Measurements from ENCODE around the gene RIBC2. TPM values are rescaled to one million over a fixed set of nuclear protein-coding genes. Genes with fewer than 3 reads are reported as not detected.

Gene RIBC2
- total RNA-seq, 1 experiment from 2014 or later, result 2.7 TPM

GRCh38 chr22:45389546-45389945 is 23.9 kb upstream of the RIBC2 start:
- TF ChIP-seq EZH2phosphoT487 (IDR thresholded peaks at IDR 0.05; ENCODE audit: borderline replicate concordance, low read length) (no peak), EZH2 (IDR thresholded peaks at IDR 0.05; ENCODE audit: low read length, unreplicated experiment) (no peak)
- TF ChIP-seq, protein P1, sequence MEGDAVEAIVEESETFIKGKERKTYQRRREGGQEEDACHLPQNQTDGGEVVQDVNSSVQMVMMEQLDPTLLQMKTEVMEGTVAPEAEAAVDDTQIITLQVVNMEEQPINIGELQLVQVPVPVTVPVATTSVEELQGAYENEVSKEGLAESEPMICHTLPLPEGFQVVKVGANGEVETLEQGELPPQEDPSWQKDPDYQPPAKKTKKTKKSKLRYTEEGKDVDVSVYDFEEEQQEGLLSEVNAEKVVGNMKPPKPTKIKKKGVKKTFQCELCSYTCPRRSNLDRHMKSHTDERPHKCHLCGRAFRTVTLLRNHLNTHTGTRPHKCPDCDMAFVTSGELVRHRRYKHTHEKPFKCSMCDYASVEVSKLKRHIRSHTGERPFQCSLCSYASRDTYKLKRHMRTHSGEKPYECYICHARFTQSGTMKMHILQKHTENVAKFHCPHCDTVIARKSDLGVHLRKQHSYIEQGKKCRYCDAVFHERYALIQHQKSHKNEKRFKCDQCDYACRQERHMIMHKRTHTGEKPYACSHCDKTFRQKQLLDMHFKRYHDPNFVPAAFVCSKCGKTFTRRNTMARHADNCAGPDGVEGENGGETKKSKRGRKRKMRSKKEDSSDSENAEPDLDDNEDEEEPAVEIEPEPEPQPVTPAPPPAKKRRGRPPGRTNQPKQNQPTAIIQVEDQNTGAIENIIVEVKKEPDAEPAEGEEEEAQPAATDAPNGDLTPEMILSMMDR (conservative IDR thresholded peaks at IDR 0.05; ENCODE audit: low read depth, low read length), result no peak
- CTCF ChIA-PET, result no interaction called here

DNA sequence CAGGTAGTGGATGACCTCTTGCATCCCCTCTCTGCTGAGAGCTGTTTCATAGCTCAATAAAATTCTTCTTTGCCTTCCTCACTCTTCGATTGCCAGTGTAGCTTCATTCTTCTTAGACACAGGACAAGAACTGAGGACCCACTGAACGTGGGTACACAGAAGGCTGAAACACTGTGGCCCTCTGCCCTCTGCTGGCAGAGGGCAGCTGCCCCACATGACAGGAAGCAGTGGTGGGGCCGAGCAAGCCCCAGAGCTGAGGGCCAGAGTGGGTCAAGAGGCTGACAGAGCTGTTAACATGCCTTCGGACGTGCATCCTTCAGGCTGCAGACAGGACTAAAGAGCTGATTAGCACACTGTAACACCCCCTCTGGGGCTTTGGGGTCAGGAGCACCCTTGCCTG is 15.7 kb upstream of the RIBC2 start:
- DNase-seq (peak; percentile 5), ATAC-seq (no peak)
- Histone ChIP-seq H3K27me3 (ENCODE audit: low read length) (no peaks in the 10 kb centered on the region), H3K9ac (ENCODE audit: low read length) (no peak overlapping the region), H3F3A (ENCODE audit: low read length, unreplicated experiment) (no peaks in the 10 kb centered on the region), H3K27ac (ENCODE audit: low read length) (no peak overlapping the region), H3K36me3 (ENCODE audit: low read depth, low read length) (no peaks in the 10 kb centered on the region), H2AFZ (ENCODE audit: low read length) (no peak overlapping the region), H3K79me2 (ENCODE audit: low read length) (no peaks in the 10 kb centered on the region), H3K4me3 (ENCODE audit: low read length) (no peak overlapping the region), H3K9me3 (ENCODE audit: low read length) (no peaks in the 10 kb centered on the region), H3K4me2 (ENCODE audit: low read length) (no peak overlapping the region), H3K9me2 (replicated peaks; ENCODE audit: low read length) (no peaks in the 10 kb centered on the region), H3K4me1 (ENCODE audit: insufficient read depth, low read length) (no peaks in the 10 kb centered on the region), H4K20me1 (ENCODE audit: low read length) (no peaks in the 10 kb centered on the region)
- CTCF ChIA-PET, result no interaction called here
- TF ChIP-seq EZH2 (IDR thresholded peaks at IDR 0.05; ENCODE audit: low read length, unreplicated experiment), result no peak
- TF ChIP-seq, protein P1 (conservative IDR thresholded peaks at IDR 0.05; ENCODE audit: low read depth, low read length), result peak; percentile 27; the same call in 1 of the 2 replicates
- intact Hi-C loops (cut with micrococcal nuclease), result no loop called here
- no TSS peak for BruUV-seq (replicated peaks)
- POLR2A ChIA-PET (ENCODE audit: unreplicated experiment), result no interaction called here

More at GRCh38 chr22:45389546-45389945, 23.9 kb upstream of the RIBC2 start:
- intact Hi-C loops (cut with micrococcal nuclease), result no loop called here
- Histone ChIP-seq H3K9me3 (ENCODE audit: low read length) (no peaks in the 10 kb centered on the region), H4K20me1 (ENCODE audit: low read length) (no peaks in the 10 kb centered on the region), H3K36me3 (ENCODE audit: low read depth, low read length) (no peaks in the 10 kb centered on the region), H3K9me2 (replicated peaks; ENCODE audit: low read length) (no peaks in the 10 kb centered on the region), H3K4me3 (ENCODE audit: low read length) (no peak overlapping the region), H2AFZ (ENCODE audit: low read length) (no peak overlapping the region), H3F3A (ENCODE audit: low read length, unreplicated experiment) (no peaks in the 10 kb centered on the region), H3K27me3 (ENCODE audit: low read length) (peaks cover 4% of the 10 kb centered on the region; the same call in 1 of the 2 replicates), H3K79me2 (ENCODE audit: low read length) (no peaks in the 10 kb centered on the region), H3K4me2 (ENCODE audit: low read length) (no peak overlapping the region), H3K9ac (ENCODE audit: low read length) (no peak overlapping the region), H3K27ac (ENCODE audit: low read length) (no peak overlapping the region), H3K4me1 (ENCODE audit: insufficient read depth, low read length) (no peaks in the 10 kb centered on the region)
- no peak for ATAC-seq
- no peak for DNase-seq
- no TSS peak for BruUV-seq (replicated peaks)
- POLR2A ChIA-PET (ENCODE audit: unreplicated experiment), result no interaction called here

DNA sequence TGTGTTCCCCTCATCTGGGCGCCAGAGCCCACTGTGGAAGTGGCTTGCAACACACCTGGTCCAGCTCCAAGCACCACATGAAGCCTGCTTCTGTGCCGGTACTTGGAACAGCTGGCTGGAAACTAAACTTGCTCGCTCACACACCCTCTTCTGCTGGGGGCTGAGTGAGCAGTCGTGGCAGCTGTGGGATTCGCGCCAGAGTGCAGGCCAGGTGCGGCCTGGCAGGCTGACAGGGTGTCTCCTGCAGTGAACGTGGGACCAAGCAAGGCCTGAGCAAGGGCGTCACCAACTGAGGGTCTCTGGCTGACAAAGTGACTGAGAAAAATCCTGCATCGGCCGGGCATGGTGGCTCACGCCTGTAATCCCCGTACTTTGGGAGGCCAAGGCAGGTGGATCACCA is 15.3 kb upstream of the RIBC2 start:
- Histone ChIP-seq H2AFZ (ENCODE audit: low read length) (no peak overlapping the region), H3K27me3 (ENCODE audit: low read length) (no peaks in the 10 kb centered on the region), H3F3A (ENCODE audit: low read length, unreplicated experiment) (no peaks in the 10 kb centered on the region), H4K20me1 (ENCODE audit: low read length) (no peaks in the 10 kb centered on the region), H3K27ac (ENCODE audit: low read length) (no peak overlapping the region), H3K9me2 (replicated peaks; ENCODE audit: low read length) (no peaks in the 10 kb centered on the region), H3K9me3 (ENCODE audit: low read length) (no peaks in the 10 kb centered on the region), H3K9ac (ENCODE audit: low read length) (no peak overlapping the region), H3K36me3 (ENCODE audit: low read depth, low read length) (no peaks in the 10 kb centered on the region), H3K4me1 (ENCODE audit: insufficient read depth, low read length) (no peaks in the 10 kb centered on the region), H3K4me3 (ENCODE audit: low read length) (no peak overlapping the region), H3K4me2 (ENCODE audit: low read length) (no peak overlapping the region), H3K79me2 (ENCODE audit: low read length) (no peaks in the 10 kb centered on the region)
- TF ChIP-seq EZH2phosphoT487 (IDR thresholded peaks at IDR 0.05; ENCODE audit: borderline replicate concordance, low read length) (no peak), EZH2 (IDR thresholded peaks at IDR 0.05; ENCODE audit: low read length, unreplicated experiment) (no peak)
- TF ChIP-seq, protein P1 (conservative IDR thresholded peaks at IDR 0.05; ENCODE audit: low read depth, low read length), result no peak
- ChIA-PET POLR2A (ENCODE audit: unreplicated experiment) (no interaction called here), CTCF (no interaction called here)
- no TSS peak for BruUV-seq (replicated peaks)
- DNase-seq (no peak), ATAC-seq (no peak)
- intact Hi-C loops (cut with micrococcal nuclease), result no loop called here

Measured in PC-3 (cell line).